Right lobe of liver (tissue), 6 donors: ENCODE results near the gene ZBTB4. TPM values are rescaled to one million over a fixed set of nuclear protein-coding genes. Genes with fewer than 3 reads are reported as not detected.

Experiments used
- ATAC-seq, 4 donors: fragments of 200-7000 bp; cut with Tn5 transposase; one replicate each; pipeline ENCODE4 v1.9.1; 2020; ENCODE audit warnings: mild to moderate bottlenecking in 4 of 4, moderate library complexity in 4 of 4
- DNase-seq, 3 donors: peaks; one replicate each; pipeline ENCODE4 v3.0.0-alpha.2; 2020
- H3K27ac ChIP-seq, 3 donors: fragments of 200-600 bp; one replicate each; pipeline ENCODE4 v1.8.0; 2022
- H3K27me3 ChIP-seq, 2 donors: fragments of 200-600 bp; one replicate each; pipeline ENCODE4 v1.8.0; 2022
- H3K36me3 ChIP-seq, 4 donors: fragments of 200-600 bp; sonication (generic) in 1 of 4; one replicate each; pipeline versions ENCODE4 v1.5.1 to v1.8.0; 2017 to 2022; ENCODE audit warnings: control low read depth in 1 of 4
- H3K4me1 ChIP-seq, 4 donors: fragments of 200-600 bp; sonication (generic) in 1 of 4; one replicate each; pipeline versions ENCODE4 v1.5.1 to v1.8.0; 2017 to 2022; ENCODE audit warnings: control low read depth in 1 of 4
- H3K4me3 ChIP-seq, 3 donors: fragments of 200-600 bp; one replicate each; pipeline ENCODE4 v1.8.0; 2022
- H3K9me3 ChIP-seq, 4 donors: fragments of 200-600 bp; sonication (generic) in 1 of 4; one replicate each; pipeline versions ENCODE4 v1.5.1 to v1.8.0; 2017 to 2022; ENCODE audit warnings: control low read depth in 1 of 4
- CTCF ChIP-seq, 4 donors: fragments of 200-600 bp in 3 of 4; fragments of 450-650 bp in 1 of 4; IDR thresholded peaks; one replicate each; pipeline versions ENCODE4 v1.5.1 to v1.8.0; 2016 to 2022; ENCODE audit warnings: antibody characterized with exemption in 4 of 4, mild to moderate bottlenecking in 2 of 4
- POLR2A ChIP-seq: fragments of 450-650 bp; IDR thresholded peaks from one replicate; pipeline ENCODE4 v1.6.1; 2017; ENCODE audit warnings: antibody characterized with exemption, mild to moderate bottlenecking
- WGBS: methylation state at CpG from one replicate; pipeline ENCODE4 v1.1.6; 2018; ENCODE audit warnings: low coverage, low lambda C conversion rate; ENCODE audit not compliant: insufficient coverage; ENCODE audit errors: missing lambda C conversion rate; 5-methylcytosine and 5-hydroxymethylcytosine counted together
- intact Hi-C, 2 donors: fragments of 100-400 bp; cut with DNase I; formaldehyde crosslinking; loops; one replicate each; pipeline versions ENCODE4 v1.11.2 to v1.14.1; 2022
- long read RNA-seq: library from polyadenylated mRNA; unstranded; transcript quantifications from one replicate; pipeline ENCODE4 v2.0.0, GENCODE V29; 2019
- total RNA-seq, 6 experiments: library from RNA; depleted of rRNA in 2 of 6; stranded (reverse); fragments of >200 nt in 2 of 6; fragmentation: NEBNext Ultra II Directional in 3 of 6; extraction: Animal tissue kit (Norgen Biotek cat#: 25700) in 3 of 6; gene quantifications; one replicate each; pipeline versions ENCODE4 v1.1.0 to v1.2.4, GENCODE V29; 2016 to 2023
- donor health status: DM: no; HTN: yes; CAD: no.
- donor health status: DM: no; HTN: no; CAD: no.
- donor health status: DM: no; HTN: no; CAD: no.
- donor health status: DM: no; HTN: yes; CAD: no.
- donor health status: DM: no; HTN: yes; CAD: no.

ZBTB4 gene
- total RNA-seq, result 10 to 100 TPM in 1 of 6 experiments, 1 to 10 TPM in 5; 5.7 to 10.5 (median 7.9) TPM
- long read RNA-seq, result 0 reads

- peaks cover 0 to 16% (median 8%) of the 10 kb centered on the region in 4 donors for H3K4me1 ChIP-seq
- no peaks in the 10 kb centered on the region for H3K9me3 ChIP-seq
- no peaks in the 10 kb centered on the region for H3K27me3 ChIP-seq
- 0% methylated on average over 1 of the region's 92 CpGs for WGBS
- peak in 1 of 3 donors; percentile 67 for DNase-seq
- peak within 1 kb of the TSS; percentile 79 to 85 (median 85) for H3K4me3 ChIP-seq
- intact Hi-C loops, result no loop called here
- TF ChIP-seq POLR2A, result peak; percentile 50
- no peak for TF ChIP-seq CTCF (IDR thresholded peaks at IDR 0.05)
- peak within 1 kb of the TSS; percentile 96 to 99 (median 98) for H3K27ac ChIP-seq
- H3K36me3 ChIP-seq, result no peaks in the 10 kb centered on the region
- peak in 2 of 4 donors; percentile 1 to 3 for ATAC-seq
Observed at GRCh38 chr17:7479213-7480088, at the start of gene ZBTB4. ZBTB4 (minus strand) TSS chr17:7479631; CDS start chr17:7466801, 12,830 bp downstream.

DNA sequence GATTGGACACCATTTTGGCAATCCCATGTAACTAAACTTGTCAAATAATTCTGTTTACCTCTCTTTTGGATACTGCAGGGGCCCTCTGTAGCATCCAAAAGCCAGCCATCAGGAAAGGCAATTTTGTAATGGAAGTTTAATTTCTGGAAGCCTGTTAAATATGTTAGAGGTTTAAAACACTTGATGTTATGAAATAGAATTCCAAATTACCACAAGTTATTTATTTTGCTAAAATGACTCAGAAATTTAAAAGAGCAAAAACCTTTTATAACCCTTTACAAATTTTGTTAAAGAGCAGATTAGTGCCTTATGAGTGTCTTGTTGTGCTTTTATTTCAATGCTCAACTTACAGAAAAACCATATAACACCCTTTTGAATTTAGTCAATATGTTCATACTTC, 49.4 kb upstream of the ZBTB4 start:
- intact Hi-C loops, result no loop called here
- Histone ChIP-seq H3K27ac (no peak overlapping the region), H3K4me3 (no peak overlapping the region), H3K27me3 (no peaks in the 10 kb centered on the region), H3K36me3 (no peaks in the 10 kb centered on the region), H3K4me1 (no peaks in the 10 kb centered on the region), H3K9me3 (peaks cover 0 to 9% (median 3%) of the 10 kb centered on the region in 4 donors)
- TF ChIP-seq CTCF (IDR thresholded peaks at IDR 0.05) (no peak), POLR2A (no peak)
- no peak for DNase-seq
- ATAC-seq, result no peak

- DNase-seq, result no peak
- TF ChIP-seq POLR2A (no peak), CTCF (IDR thresholded peaks at IDR 0.05) (peak; percentile 28 to 36 (median 32))
- peak in 1 of 4 donors; percentile 46 for ATAC-seq
- H3K36me3 ChIP-seq, result no peaks in the 10 kb centered on the region
- H3K9me3 ChIP-seq, result no peaks in the 10 kb centered on the region
- WGBS, result 38% methylated on average over 10 of the region's 10 CpGs
- no peaks in the 10 kb centered on the region for H3K27me3 ChIP-seq
- H3K4me3 ChIP-seq, result no peak overlapping the region
- no peak overlapping the region for H3K27ac ChIP-seq
- intact Hi-C loops, result no loop called here
- H3K4me1 ChIP-seq, result no peaks in the 10 kb centered on the region
Observed at GRCh38 chr17:7523033-7523432, 43.6 kb upstream of the ZBTB4 start.

GRCh38 chr17:7515911-7516610, 36.6 kb upstream of the ZBTB4 start:
- ATAC-seq (peak in 3 of 4 donors; percentile 51 to 77 (median 72)), DNase-seq (no peak)
- no peaks in the 10 kb centered on the region for H3K9me3 ChIP-seq
- H3K4me1 ChIP-seq, result peaks cover 0 to 11% (median 0%) of the 10 kb centered on the region in 4 donors
- no peaks in the 10 kb centered on the region for H3K27me3 ChIP-seq
- WGBS, result 73% methylated on average over 13 of the region's 13 CpGs
- peaks cover 0 to 25% (median 8%) of the 10 kb centered on the region in 4 donors for H3K36me3 ChIP-seq
- H3K27ac ChIP-seq, result no peak overlapping the region
- intact Hi-C loops, result loop anchor here in 1 of 2 donors (10.0 kb wide), 2 partner anchors 49 to 161 kb away; partner anchors contain the start of genes KCTD11, SENP3 and TMEM95
- TF ChIP-seq CTCF (IDR thresholded peaks at IDR 0.05) (no peak), POLR2A (no peak)
- no peak overlapping the region for H3K4me3 ChIP-seq
